Coronary artery (tissue), 2 donors: ENCODE results near the gene FAM222A.

Experiments used
- DNase-seq: peaks from one replicate; pipeline ENCODE4 v3.0.0-alpha.2; 2017; ENCODE audit warnings: low spot score
- H3K27ac ChIP-seq, 2 donors: fragments of 200-600 bp; sonication (generic); one replicate each; pipeline ENCODE4 v1.5.1; 2016 to 2019
- H3K4me3 ChIP-seq: fragments of 200-600 bp; sonication (generic); 2 replicates; pipeline ENCODE4 v1.5.1; 2016; ENCODE audit warnings: mild to moderate bottlenecking, moderate library complexity
- TF ChIP-seq, protein P1 (sequence below): fragments of 200-600 bp; sonication (generic); IDR thresholded peaks from one replicate; pipeline ENCODE4 v1.5.1; 2019; ENCODE audit warnings: antibody characterized with exemption

FAM222A gene

DNA sequence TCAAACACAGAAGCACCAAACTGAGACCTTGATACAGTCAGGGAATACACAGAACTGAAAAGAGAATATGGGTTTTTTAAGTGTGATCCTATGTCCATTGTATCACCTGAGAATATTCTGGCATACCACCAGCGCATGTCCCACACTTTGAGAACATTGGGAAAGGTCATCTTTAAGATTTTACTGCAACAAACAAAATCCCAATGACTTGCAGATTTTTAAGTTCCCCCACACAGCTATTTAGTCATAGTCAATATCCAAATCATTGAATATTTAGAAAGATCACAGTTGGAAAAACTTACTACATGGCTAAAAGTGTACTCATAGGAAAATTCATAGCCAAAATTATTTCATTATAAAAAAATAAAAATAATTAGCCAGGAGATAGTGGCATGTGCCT is 65.1 kb downstream of the FAM222A start:
- DNase-seq, result no peak
- Histone ChIP-seq H3K4me3 (no peak overlapping the region), H3K27ac (no peak overlapping the region)
- TF ChIP-seq, protein P1, sequence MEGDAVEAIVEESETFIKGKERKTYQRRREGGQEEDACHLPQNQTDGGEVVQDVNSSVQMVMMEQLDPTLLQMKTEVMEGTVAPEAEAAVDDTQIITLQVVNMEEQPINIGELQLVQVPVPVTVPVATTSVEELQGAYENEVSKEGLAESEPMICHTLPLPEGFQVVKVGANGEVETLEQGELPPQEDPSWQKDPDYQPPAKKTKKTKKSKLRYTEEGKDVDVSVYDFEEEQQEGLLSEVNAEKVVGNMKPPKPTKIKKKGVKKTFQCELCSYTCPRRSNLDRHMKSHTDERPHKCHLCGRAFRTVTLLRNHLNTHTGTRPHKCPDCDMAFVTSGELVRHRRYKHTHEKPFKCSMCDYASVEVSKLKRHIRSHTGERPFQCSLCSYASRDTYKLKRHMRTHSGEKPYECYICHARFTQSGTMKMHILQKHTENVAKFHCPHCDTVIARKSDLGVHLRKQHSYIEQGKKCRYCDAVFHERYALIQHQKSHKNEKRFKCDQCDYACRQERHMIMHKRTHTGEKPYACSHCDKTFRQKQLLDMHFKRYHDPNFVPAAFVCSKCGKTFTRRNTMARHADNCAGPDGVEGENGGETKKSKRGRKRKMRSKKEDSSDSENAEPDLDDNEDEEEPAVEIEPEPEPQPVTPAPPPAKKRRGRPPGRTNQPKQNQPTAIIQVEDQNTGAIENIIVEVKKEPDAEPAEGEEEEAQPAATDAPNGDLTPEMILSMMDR, result no peak

DNA sequence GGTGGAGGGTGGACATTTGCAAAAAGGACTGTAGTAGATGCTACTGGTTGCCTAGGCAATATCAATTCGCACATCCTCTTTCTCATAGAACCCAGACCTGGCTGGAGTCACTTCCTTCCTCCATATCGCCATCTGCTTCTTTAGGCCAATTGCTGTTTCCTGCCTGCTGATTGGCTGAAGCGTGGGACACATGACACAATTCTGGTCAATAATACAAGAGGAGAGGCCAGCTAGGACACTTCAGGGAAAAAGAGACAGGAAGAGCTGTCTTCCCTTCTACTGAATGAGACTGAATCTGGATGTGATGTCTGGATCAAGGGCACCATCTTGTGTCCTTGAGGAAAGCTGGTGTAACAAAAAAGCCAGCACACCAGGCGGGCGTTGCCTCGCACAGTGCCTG is 65.8 kb downstream of the FAM222A start:
- no peak for DNase-seq
- Histone ChIP-seq H3K27ac (no peak overlapping the region), H3K4me3 (no peak overlapping the region)
- TF ChIP-seq, protein P1, result no peak

DNA sequence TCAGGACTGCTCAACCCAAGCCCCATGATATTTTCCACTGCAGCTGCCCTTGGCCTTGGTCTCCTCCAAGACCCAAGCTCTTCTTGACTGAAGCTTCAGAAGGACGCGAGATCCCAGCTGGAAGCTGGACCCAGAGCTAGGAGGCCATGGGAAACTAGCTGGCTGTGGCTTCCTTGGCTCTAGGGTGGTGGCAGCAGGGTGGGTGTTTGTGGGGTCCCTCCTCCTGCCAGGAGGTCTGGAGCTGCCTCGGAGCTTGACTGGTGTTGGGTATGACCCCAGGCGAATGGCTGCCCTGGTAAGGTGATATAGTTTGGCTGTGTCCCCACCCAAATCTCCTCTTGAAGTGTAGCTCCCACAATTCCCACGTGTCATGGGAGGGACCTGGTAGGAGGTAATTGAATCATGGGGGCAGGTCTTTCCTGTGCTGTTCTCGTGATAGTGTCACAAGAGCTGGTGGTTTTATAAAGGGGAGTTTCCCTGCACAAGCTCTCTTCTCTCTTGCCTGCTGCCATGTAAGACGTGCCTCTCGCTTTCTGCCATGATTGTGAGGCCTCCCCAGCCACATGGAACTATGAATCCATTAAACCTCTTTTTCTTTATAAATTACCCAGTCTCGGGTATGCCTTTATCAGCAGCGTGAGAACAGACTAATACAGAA is 68.2 kb downstream of the FAM222A start:
- H3K27ac ChIP-seq, result no peak overlapping the region
- no peak overlapping the region for H3K4me3 ChIP-seq
- DNase-seq, result no peak
- TF ChIP-seq, protein P1, result no peak

DNA sequence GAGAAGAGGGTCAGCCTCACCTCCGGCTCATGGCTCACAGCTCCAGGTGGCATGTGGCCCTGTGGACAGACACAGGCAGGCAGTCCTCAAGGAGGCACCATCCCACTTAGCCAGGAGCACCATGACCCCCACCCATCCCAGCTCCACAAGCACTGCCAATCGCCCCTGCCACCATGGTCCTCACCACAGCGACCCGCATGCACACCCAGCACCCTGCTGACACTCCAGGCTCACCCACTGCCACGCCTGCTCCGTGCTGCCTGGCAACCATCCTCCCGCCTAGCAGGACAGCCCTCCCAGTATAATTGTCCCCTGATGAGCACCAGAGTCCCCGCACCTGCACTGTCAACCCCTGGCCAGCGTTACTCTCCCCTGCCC is 68.7 kb downstream of the FAM222A start:
- Histone ChIP-seq H3K27ac (no peak overlapping the region), H3K4me3 (no peak overlapping the region)
- TF ChIP-seq, protein P1, result no peak
- DNase-seq, result no peak

DNA sequence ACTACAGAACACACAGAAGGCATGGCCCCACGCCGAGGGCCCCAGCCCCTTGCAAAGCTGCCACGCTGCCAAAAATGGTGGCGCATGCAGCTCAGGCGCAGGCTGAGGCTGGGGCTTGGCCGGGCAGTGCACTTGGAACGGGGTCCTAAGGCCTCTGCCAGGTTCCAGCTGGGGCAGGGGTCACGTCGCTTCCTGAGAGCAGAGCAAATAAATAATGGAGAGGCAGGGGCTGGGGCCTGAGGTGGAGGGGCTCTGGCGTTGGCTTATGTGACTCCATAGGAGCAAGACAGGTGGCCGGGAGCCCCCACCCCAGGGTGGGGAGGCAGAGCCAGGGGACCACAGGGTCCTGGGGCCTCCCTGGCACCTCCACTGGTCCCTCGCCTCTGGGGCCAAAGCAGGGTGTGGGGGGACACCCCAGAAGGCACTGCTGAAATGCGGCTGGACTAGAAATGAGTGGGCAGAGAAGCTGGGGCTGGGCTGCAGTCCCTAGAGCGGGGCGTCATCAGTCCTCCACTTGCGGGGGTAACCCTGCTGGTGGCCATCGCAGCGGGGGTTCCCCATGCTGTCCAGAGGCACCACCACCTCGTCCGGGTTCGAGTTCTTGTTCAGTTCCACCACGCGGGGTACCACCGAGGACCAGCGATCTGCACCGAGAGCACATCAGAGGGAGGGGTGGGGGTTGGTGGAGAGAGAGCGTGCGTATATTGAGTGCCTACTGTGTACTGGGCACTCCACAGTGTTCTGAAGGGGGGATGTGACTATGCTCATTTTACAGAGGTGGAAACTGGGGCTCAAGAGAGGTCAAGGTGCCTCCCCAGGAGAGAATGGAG is 69.7 kb downstream of the FAM222A start:
- Histone ChIP-seq H3K27ac (no peak overlapping the region), H3K4me3 (no peak overlapping the region)
- TF ChIP-seq, protein P1, result no peak
- DNase-seq, result no peak

DNA sequence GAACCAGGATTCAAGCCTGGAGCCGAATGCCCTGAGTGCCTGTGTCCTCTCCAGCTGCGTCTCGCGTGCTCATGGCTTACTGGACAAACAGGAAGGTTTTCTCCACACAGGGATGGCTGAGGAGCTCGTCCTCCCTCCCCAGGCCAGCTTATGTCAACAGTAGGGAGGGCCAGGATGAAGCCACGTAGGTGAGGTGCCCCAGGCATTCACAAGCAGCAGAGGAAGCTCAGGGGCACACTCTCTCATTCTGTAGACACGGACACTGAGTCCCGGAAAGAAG is 70.3 kb downstream of the FAM222A start:
- DNase-seq, result no peak
- no peak overlapping the region for H3K4me3 ChIP-seq
- no peak overlapping the region for H3K27ac ChIP-seq
- TF ChIP-seq, protein P1, result no peak

DNA sequence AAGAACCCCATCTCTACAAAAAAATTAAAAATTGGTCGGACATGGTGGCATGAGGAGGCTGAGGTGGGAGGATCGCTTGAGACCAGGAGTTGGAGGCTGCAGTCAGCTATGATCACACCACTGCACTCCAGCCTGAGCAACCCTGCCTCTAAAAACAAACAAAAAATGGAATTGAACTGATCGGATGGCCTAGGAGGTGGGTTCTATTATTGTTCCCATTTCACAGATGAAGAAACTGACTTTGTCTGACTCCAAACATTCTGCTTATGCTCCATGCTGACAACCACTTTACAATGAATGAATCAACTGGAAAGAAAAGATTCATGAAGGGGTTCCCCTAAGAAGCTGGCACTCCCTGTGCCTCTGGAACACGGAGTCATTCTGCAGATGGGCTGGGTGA is 72.2 kb downstream of the FAM222A start:
- H3K27ac ChIP-seq, result no peak overlapping the region
- no peak for DNase-seq
- H3K4me3 ChIP-seq, result no peak overlapping the region

More for the DNA sequence above, 72.2 kb downstream of the FAM222A start:
- TF ChIP-seq, protein P1, result no peak
